Measurements from ENCODE around the gene ARID3C. TPM values are rescaled to one million over a fixed set of nuclear protein-coding genes. Genes with fewer than 3 reads are reported as not detected.

The ARID3C gene
- polyA plus RNA-seq, 2 of the 4 experiments (the other 2 are of a cell fraction) = 0.09 to 0.12 TPM

DNA sequence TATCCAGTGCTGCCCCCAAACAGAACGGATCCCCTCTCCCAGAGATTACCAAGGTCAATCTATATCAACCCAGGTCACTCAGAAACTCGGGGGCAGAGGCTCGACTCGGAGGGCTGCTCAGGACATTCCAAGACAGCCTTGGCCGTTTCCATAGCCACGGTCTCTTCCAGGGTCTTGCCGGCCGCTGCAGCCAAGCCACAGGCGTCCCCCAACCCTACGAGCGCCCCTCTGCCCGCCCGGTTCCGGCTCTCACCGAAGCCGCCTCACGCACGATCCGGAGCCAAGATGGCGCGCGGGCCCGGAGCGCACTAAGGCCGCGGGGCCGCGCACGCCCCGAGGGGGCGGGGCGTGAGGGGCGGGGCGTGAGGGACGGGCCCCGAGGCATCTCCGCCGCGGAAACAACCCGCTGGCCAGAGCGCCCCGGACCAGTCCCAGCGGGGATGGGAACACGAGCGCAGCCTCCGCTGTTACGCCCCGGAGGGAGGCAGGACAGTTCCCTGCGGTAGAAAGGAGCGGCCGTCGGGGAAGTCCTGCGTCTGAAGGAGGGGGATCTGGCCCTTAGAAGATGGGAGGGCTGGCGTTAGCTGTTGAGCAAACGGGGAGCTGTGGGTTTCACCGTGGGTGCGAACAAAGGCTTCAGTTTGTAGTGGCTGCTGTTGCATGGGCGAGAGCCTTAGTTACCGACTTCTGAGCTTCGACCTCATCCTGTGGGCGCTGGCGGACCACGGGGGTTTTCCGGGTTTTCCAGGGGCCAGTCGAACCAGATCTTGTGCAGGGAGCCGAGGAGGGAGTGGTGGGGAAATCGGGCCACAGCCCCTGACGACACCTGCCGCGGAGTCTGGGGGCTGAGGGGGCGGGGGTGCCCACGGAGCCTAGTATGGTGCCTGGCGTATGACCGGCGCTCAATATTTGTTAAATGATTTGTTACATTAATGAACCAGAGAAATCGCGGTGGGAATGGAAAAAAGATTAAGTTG, 16.8 kb downstream of the ARID3C start, which contains the start of gene RPP25L:
TSS of gene RPP25L (minus strand) at position 287 of the 977 bp plus-strand sequence. CDS start 801 bp downstream, outside the sequence.
- no peak for TF ChIP-seq CBX8 (IDR thresholded peaks at IDR 0.05)
- TF ChIP-seq POLR2A (IDR thresholded peaks at IDR 0.05; ENCODE audit: low read length) = peak; percentile 90
- peak; percentile 87 for TF ChIP-seq PHF8 (IDR thresholded peaks at IDR 0.05; ENCODE audit: borderline replicate concordance, low read depth)
- no peak for TF ChIP-seq KDM5A (IDR thresholded peaks at IDR 0.05)
- no peak for TF ChIP-seq POLR2AphosphoS2 (conservative IDR thresholded peaks at IDR 0.05; ENCODE audit: low read length)
- TF ChIP-seq ZFP36 (IDR thresholded peaks at IDR 0.05; ENCODE audit: borderline replicate concordance, partially characterized antibody) = no peak
- no peak for TF ChIP-seq ZC3H11A (IDR thresholded peaks at IDR 0.05)
- peak; percentile 54; the same call in 1 of the 2 replicates for TF ChIP-seq RNF2 (IDR thresholded peaks at IDR 0.05; ENCODE audit: borderline replicate concordance, low read depth)
- TF ChIP-seq, protein P1, sequence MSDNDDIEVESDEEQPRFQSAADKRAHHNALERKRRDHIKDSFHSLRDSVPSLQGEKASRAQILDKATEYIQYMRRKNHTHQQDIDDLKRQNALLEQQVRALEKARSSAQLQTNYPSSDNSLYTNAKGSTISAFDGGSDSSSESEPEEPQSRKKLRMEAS (IDR thresholded peaks at IDR 0.05) = peak; percentile 71
- TF ChIP-seq JUN (IDR thresholded peaks at IDR 0.05) = peak; percentile 89 to 91
- TF ChIP-seq GATA3 (IDR thresholded peaks at IDR 0.05; ENCODE audit: borderline replicate concordance) = peak; percentile 8; the same call in 1 of the 2 replicates
- TF ChIP-seq, protein P2, sequence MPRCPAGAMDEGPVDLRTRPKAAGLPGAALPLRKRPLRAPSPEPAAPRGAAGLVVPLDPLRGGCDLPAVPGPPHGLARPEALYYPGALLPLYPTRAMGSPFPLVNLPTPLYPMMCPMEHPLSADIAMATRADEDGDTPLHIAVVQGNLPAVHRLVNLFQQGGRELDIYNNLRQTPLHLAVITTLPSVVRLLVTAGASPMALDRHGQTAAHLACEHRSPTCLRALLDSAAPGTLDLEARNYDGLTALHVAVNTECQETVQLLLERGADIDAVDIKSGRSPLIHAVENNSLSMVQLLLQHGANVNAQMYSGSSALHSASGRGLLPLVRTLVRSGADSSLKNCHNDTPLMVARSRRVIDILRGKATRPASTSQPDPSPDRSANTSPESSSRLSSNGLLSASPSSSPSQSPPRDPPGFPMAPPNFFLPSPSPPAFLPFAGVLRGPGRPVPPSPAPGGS (IDR thresholded peaks at IDR 0.05) = peak; percentile 86
- TF ChIP-seq ESRRA (IDR thresholded peaks at IDR 0.05; ENCODE audit: borderline replicate concordance, low read length) = no peak
- 2% methylated on average over 44 of the region's 77 CpGs for WGBS (ENCODE audit: missing lambda C conversion rate)
- peak; percentile 85 to 95 for ATAC-seq
- Histone ChIP-seq H3K4me3 (peak within 1 kb of the TSS; percentile 75), H3K27ac (peak within 1 kb of the TSS; percentile 91 to 94), H3K4me2 (peak within 1 kb of the TSS; percentile 96), H3K4me1 (peaks cover 18% of the 10 kb centered on the region; the same call in 1 of the 3 replicates), H3K9me3 (no peaks in the 10 kb centered on the region)
- CTCF ChIA-PET = interaction anchor here (0.7 to 17.0 kb wide), 15 partner anchors 9 to 152 kb away, joined by 3 to 429 read pairs (median 5); partner anchors contain the start of genes ARID3C, GALT and SIGMAR1
- POLR2A ChIA-PET = interaction anchor here (0.6 to 1.1 kb wide), 3 partner anchors 22 to 232 kb away, joined by 3 read pairs; partner anchors contain the start of gene SIGMAR1
- peak; percentile 78 to 86 for DNase-seq (ENCODE audit: low read depth in 1 of 2, low spot score in 1 of 2)
- FAIRE-seq = no peak

DNA sequence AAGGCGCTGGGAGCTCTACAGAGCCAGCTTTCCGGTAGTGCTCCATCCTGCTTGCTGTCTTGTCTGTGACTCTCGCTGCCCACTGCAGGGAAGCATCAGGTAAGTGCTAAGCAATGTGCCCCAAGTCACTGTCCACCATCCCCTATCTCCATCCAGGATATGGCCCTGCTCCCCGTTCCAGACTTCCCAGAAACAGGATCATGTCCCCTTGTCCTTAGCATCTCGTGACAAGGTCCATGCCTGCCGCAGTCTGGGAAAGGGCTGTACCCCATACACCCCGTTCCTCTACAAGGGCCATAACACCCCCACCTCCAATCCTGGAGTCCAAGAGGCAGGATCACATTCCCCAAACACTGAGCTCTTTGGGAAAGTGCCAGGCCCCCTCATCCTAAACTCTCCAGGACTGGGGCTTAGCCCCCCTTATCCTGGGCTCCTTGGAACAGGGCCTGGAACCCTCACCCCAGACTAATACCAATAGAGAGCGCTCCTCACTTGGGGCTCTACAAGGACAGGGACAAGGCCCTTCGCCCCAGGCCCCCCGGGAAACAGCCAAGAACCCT, 17.5 kb downstream of the ARID3C start:
- 55% methylated on average over 9 of the region's 10 CpGs for WGBS (ENCODE audit: missing lambda C conversion rate)
- Histone ChIP-seq H3K4me2 (peak overlapping the region; percentile 96), H3K4me3 (peak overlapping the region; percentile 75), H3K27ac (peak overlapping the region; percentile 91 to 94), H3K4me1 (peaks cover 18% of the 10 kb centered on the region; the same call in 1 of the 3 replicates), H3K9me3 (no peaks in the 10 kb centered on the region)
- peak; percentile 22 to 28; a peak in 4 of 6 replicates for ATAC-seq
- no peak for FAIRE-seq
- CTCF ChIA-PET = interaction anchor here (0.9 to 17.0 kb wide), 8 partner anchors 9 to 63 kb away, joined by 3 to 429 read pairs (median 4); partner anchors contain the start of genes ARID3C and SIGMAR1
- DNase-seq (ENCODE audit: low read depth in 1 of 2, low spot score in 1 of 2) = no peak
- POLR2A ChIA-PET = no interaction called here
- TF ChIP-seq, protein P1 (IDR thresholded peaks at IDR 0.05) = no peak
- no peak for TF ChIP-seq ZNF302 (CRISPR knock-in tag; IDR thresholded peaks at IDR 0.05)
- TF ChIP-seq ZC3H11A (IDR thresholded peaks at IDR 0.05) = no peak
- TF ChIP-seq SREBF2 (IDR thresholded peaks at IDR 0.05) = no peak
- TF ChIP-seq, protein P3, sequence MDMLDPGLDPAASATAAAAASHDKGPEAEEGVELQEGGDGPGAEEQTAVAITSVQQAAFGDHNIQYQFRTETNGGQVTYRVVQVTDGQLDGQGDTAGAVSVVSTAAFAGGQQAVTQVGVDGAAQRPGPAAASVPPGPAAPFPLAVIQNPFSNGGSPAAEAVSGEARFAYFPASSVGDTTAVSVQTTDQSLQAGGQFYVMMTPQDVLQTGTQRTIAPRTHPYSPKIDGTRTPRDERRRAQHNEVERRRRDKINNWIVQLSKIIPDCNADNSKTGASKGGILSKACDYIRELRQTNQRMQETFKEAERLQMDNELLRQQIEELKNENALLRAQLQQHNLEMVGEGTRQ (IDR thresholded peaks at IDR 0.05) = no peak
- TF ChIP-seq POLR2AphosphoS2 (conservative IDR thresholded peaks at IDR 0.05; ENCODE audit: low read length) = no peak
- no peak for TF ChIP-seq GATA3 (IDR thresholded peaks at IDR 0.05; ENCODE audit: borderline replicate concordance)
- TF ChIP-seq CHD4 (IDR thresholded peaks at IDR 0.05; ENCODE audit: borderline replicate concordance) = no peak
- no peak for TF ChIP-seq RCOR1 (IDR thresholded peaks at IDR 0.05; ENCODE audit: low read depth, low read length)
- TF ChIP-seq FOXS1 (CRISPR knock-in tag; IDR thresholded peaks at IDR 0.05) = no peak
- TF ChIP-seq NFE2L2 (conservative IDR thresholded peaks at IDR 0.05; ENCODE audit: low read length) = no peak
- TF ChIP-seq, protein P4, sequence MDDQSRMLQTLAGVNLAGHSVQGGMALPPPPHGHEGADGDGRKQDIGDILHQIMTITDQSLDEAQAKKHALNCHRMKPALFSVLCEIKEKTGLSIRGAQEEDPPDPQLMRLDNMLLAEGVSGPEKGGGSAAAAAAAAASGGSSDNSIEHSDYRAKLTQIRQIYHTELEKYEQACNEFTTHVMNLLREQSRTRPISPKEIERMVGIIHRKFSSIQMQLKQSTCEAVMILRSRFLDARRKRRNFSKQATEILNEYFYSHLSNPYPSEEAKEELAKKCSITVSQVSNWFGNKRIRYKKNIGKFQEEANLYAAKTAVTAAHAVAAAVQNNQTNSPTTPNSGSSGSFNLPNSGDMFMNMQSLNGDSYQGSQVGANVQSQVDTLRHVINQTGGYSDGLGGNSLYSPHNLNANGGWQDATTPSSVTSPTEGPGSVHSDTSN (IDR thresholded peaks at IDR 0.05) = no peak
- TF ChIP-seq, protein P5, sequence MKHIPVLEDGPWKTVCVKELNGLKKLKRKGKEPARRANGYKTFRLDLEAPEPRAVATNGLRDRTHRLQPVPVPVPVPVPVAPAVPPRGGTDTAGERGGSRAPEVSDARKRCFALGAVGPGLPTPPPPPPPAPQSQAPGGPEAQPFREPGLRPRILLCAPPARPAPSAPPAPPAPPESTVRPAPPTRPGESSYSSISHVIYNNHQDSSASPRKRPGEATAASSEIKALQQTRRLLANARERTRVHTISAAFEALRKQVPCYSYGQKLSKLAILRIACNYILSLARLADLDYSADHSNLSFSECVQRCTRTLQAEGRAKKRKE (CRISPR knock-in tag; IDR thresholded peaks at IDR 0.05; ENCODE audit: low read depth) = no peak
- no peak for TF ChIP-seq PHF8 (IDR thresholded peaks at IDR 0.05; ENCODE audit: borderline replicate concordance, low read depth)
- no peak for TF ChIP-seq RAD21 (conservative IDR thresholded peaks at IDR 0.05 in 1 of 2, IDR thresholded peaks at IDR 0.05 in 1 of 2)
- no peak for TF ChIP-seq EHMT2 (IDR thresholded peaks at IDR 0.05; ENCODE audit: low read depth)
- no peak for TF ChIP-seq MAZ (IDR thresholded peaks at IDR 0.05; ENCODE audit: borderline replicate concordance, low read depth, low read length)
- no peak for TF ChIP-seq KDM5A (IDR thresholded peaks at IDR 0.05)

All from A549 (cell line).